ENCODE results near the gene ATP6AP1.
A peak's percentile ranks its signal among the peaks of the same experiment; 100 is the strongest.

Gene ATP6AP1

DNA sequence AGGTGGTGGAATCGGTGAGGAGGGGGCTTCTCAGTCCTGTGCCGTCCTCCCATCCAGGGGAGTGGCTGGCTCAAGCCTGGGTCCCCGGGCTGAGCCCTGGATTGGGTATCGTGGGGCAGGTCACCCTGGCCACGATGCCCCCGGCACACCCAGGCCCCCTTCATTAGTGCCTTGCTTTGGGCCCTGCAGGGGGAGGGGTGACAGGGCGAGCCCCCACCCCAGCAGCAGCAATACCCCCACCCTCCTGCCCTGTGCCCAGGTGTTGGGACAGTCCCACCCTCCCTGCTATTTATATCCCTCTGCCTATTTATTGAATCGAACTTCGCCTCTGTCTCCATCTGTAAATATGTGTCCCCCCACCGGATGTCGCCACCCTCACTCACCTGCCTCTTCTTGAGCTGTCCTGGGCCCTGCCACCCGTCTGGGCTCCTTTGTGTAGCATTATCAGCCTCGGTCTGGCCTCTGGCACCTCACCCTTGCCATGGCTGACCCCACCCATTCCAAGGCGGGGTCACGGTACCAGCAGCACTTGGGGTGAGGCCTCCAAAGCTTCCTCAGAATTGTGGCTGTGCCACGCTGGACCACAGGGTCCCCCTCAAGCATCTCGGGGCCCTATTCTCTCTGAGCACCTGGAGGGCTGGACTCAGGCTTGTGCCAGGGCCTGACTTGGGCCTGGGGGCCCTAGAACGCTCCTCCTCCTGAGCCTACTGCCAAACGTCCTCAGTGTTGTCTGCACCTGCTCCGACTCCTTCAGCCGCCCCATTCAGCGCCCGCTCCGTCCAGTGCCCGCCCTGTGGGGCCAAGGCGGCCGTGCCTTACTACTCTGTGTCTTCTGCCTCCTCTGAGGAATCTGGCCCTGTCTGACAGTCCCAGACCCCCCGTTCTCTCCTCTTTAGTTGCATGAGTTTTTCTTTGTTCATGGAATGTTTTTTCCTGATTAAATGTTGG lies 44.5 kb downstream of the ATP6AP1 start:
- no peak for DNase-seq

DNA sequence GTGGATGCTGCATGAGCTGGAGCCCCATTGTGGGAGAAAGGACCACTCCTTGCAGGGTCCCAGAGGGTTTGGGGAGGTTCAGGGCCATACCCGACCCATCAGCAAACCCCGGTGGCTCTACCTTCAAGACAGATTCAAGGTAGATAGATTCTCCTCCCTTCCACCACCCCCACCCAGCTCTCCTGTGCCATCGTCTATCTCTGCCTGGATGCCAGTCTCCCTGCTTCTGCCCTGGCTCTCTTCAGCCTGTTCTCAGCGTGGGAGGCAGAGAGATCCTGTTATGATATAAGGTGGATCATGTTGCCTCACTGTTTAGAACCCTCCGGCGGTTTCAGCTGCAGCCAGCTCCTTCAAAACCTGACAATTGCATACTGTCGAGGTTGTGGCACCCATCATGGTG lies 45.2 kb downstream of the ATP6AP1 start:
- no peak for DNase-seq

DNA sequence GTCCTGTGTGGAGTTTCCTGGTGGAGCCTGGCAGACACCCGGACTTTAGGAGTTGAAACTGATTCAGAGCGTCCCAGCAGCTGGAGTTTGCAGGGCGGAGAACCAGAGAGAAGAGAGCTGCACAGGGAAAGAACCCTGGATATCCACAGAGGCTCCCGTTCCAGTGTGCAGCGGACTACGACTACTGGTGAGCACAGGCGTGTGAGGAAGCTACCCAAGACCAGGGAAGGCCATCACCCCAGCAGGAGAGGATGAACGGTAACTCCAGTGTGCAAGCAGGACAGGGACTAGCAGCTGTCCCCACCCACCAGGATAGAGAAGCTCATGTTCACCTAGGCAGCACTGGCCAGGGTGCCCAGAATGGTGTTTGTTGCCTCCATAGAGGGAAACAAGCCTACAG lies 48.3 kb downstream of the ATP6AP1 start:
- DNase-seq, result no peak

DNA sequence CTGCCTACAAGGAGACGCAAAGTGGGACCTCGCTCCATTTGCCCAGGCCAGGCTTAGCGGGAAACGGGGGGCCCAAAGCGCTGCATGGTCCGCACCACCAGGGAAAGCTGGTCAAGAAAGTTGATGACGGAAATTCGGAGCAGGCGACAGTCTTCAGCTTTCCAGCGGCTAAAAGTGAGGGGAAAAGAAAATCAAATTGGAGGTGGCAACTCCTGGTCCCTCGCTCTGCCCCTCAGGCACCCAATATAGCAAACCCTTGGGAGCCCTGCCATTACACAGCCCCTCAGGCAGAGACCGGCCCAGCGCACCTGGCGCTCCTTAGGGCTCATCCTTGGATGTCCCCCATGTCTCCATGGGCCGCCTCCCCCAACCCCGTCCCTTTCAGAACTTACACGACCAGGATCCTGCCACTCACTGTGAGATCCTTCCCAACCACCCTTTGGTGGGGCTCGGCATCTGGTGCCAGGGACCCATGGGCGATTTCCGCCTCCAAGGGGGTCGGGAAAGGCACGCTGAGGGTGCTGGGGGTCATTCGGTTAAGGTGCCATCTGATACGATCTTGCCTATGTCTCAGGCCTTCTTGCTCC lies 49.5 kb downstream of the ATP6AP1 start:
- no peak for DNase-seq

DNA sequence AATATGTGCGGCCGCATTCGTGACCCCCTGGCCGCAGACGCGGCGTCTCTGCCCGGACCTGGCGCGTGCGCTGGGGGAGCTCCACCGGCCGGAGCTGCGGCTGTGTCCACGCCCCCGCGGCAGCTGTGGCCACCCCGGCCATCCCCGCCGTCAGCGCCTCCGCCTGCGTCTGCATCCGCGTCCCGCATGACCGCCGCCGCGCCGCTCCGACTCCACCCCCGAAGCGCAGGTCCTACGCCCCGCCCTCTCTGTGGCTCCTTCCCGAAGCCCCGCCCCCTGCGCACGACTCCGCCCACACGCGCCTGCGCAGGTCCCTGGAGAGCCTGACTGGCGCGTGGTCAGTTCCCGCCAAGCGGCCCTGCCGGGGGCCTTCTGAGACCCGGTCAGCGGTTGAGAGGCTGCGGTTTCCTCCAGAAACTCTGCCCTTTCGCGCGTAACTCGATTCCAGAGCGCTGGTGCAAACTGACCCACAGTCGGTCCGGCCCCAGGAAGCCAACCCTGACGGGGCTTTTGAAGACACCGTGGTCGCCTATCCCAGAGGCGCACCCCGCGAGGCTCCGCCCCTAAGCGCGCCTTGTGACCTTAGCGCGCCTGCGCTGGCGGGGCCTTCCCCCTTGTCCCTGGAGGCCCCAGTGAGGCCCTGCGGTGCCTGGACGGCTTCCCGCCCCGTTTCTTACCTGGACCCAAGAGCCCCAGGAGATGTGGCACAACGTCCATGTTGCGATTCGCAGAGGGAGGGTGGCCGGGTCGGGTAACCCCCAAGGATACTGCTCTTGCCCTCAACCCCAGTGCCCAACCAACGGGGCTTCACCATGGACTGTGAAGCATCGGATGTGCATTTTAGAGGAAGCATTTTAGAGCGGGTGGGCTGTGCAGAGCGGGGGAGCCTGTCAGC lies 50.5 kb downstream of the ATP6AP1 start, which contains the start of gene LAGE3:
TSS of gene LAGE3 (minus strand) at position 554 of the 895 bp plus-strand sequence. CDS start at position 188, 366 bp downstream.
- peak; percentile 92 to 95 for DNase-seq

DNA sequence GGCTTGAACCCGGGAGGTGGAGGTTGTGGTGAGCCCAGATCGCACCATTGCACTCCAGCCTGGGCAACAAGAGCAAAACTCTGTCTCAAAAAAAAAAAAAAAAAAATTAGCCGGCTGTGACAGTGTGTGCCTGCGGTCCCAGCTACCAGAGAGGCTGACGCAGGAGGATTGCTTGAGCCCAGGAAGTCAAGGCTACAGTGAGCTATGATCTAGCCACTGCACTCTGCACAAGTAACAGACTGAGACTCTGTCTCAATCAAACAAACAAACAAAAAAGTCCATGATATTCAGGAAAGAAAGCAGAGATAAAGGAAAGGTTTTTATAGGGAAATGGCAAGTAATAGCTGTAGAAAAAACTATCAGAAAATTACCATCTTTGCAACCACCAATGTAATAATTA lies 52.7 kb downstream of the ATP6AP1 start:
- no peak for DNase-seq

DNA sequence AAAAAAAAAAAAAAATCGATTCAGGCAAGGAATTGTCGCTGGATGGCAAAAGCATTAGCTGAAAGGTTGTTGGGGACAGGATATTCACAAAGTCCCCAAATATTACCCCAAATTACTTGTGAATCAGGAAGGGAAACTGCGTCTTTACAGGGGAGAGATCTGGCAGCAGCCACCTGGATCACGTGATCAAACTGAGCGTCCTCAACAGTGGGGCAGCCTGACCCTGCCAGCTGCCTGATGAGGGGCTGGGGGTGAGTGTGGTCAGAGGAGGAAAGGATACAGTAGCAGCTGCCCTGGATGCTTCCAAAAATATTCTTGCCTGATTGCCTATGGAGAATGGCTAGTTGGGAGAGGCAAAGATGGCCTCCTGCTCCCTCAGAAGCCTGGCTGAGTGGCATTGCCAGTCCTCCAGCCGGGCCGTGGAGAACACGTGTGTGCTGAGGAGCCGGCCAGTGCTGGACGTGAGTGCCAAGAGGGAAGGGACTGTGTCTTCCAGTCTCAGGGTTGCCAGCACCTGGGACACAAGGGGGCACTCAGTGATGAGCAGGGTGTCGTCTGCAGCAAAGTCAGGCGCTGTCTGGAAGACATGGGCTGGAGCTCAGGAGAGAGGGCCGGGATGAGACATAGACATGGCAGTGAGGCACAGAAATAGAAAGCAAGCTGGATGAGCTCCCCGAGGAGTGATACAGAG lies 53.6 kb downstream of the ATP6AP1 start:
- no peak for DNase-seq

DNA sequence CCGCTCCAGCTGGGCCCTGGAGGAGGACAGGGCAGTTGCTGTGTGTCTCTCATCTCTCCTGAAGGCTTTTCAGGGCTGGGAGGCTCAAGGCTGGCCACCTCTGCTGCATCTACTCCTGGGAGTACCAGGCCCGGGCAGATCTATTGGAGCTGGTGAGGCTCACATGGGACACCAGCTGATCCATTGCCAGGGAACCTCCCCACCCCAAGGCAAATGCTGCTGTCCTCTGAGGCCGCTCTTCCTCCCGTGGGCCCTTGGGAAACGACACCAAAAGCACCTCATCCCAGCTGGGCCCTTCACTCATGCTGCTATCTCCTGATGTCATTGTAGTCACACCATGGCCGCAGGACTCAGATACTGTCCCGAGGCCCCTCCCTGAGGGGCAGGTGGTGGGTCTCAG lies 54.3 kb downstream of the ATP6AP1 start:
- no peak for DNase-seq

DNA sequence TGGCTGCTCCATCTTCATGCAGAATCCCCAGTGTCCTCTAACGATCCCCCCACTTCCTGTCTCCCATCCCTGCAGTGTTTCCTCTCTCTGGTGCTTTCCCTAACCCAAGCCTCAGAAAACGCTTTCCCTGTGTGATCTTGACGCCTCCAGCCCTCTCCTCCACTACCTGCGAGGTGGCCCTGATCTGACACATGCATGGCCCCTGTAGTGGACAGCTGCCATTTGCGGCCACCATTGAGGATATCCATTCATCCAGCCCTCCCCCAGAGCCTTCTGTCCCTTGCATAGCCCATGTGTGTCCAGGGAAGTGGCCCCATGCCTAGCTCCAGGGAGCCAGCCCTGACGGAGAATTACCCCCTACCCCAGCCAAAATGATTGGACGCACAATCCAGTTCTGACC lies 54.8 kb downstream of the ATP6AP1 start:
- no peak for DNase-seq

DNA sequence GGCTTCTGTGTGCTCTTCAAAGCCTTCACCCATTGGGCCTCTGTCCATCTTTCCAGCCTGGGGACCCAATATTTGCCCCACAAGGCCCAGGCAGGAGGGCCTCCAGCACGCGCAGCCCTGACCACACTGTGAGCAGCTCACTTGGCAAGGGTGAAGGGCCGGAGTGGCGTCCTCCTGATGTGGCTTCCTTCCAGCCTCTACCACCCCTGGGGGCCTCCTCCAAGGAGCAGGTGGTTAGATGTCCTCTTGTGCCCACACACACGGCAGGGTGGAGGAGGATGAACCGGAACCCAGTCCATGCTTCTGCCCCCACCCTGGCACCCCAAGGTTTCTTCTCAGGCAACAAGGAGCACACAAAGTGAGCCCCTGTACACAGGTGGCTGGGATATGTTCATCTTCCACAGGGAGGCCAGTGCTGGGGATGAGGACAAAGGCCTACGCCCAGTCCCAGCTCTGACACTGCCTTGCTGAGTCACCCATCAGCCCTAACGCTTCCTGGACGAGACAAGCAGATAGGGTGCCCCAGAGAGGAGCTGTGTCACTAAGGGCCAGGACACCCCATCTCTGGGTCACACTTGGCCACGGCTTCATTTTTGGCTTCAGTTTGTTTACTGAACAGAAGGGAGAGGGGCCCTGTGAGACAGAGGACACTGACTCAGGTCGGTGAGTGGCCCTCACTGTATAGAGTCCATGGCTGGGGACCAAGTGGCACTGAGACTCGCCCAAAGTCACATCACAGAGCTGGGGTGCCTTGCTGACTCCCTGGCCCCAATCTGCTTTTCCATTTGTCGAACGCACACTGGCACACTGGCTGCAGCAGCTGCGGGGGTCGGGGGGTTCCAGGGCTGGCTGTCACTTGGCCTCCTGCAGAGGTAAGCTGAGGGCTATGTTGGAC lies 56.0 kb downstream of the ATP6AP1 start:
- DNase-seq, result no peak

DNA sequence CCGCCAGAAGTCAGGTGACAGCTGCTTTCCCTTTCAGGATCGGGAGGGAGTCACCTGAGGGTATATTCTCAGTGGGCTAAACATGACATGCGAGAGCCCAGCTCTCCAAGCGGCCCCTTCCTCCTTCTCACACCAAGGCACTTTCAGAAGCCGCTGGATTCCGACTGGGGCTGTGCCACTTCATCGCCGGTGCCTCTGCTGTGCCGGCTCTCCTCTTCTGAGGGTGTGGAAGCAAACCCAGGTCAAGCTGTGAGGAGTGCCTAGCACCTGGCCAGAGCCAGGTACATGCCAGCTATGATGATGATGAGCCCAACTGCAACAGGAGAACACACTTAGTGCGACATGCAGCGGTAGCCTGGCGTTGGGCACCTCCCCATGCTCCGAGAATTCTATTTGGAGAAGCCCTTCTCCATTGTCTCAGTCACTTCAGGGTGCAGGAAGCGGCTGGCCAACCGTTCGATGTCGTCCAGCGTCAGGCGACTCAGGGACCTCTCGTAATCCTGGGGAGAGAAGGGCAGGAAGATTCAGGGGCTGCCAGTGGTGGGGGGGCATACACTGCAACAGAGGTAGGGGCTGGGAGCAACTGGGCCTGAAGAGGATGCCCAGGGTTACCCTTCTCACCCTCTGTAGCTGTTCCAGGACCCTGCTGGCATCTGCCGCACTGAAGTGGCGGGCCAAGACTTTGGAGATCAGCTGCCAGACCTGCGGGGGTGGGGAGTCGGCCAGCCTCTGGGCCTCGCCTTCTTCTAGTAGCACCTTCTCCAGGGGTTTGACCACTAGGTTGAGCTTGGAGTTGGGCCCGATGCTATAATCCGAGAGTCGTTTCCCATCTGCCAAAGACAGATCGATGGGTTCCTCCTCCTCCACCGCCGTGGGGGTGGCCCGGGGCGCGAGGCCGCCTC lies 56.9 kb downstream of the ATP6AP1 start:
- no peak for DNase-seq

DNA sequence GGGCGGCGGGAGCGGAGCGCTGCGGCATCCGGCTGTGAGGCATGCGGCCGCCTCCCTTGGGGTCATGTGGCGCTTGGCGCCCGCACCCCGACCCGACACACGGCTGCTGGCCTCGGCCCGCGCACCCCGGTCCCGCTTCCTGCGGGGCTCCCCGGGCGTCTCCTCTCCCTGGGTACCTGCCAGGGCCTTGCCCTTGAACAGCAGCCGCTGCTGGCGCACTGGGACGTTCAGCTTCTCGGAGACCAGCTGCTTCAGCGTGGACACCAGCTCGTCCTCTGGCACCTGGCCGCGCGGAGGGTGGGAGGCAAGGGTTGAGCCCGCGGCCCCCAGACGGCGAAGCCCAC lies 57.5 kb downstream of the ATP6AP1 start:
- peak; percentile 6 to 30 for DNase-seq

Data from stimulated activated CD4-positive, alpha-beta T cell treated with anti-CD3 and anti-CD28 coated beads, Interleukin-2, amount 100 ng/mL, for 48 hours (primary cell).